HL-60 (cell line): Measurements from ENCODE around the gene ECHDC3.

Experiments used
- POLR2AphosphoS5 ChIP-seq: IDR thresholded peaks from 2 replicates; pipeline ENCODE4 v1.6.1; 2012; ENCODE audit warnings: low read depth
- REST ChIP-seq: IDR thresholded peaks from 2 replicates; pipeline ENCODE4 v1.6.1; 2012; ENCODE audit warnings: low read depth; ENCODE audit not compliant: insufficient replicate concordance
- SPI1 ChIP-seq: IDR thresholded peaks from 2 replicates; pipeline ENCODE4 v1.6.1; 2012; ENCODE audit warnings: low read depth, mild to moderate bottlenecking, borderline replicate concordance
- TF ChIP-seq, protein P1 (sequence below): IDR thresholded peaks from one replicate; pipeline ENCODE4 v1.5.1; 2011; ENCODE audit warnings: low read length, control low read depth, inconsistent platforms; ENCODE audit not compliant: insufficient read depth

DNA sequence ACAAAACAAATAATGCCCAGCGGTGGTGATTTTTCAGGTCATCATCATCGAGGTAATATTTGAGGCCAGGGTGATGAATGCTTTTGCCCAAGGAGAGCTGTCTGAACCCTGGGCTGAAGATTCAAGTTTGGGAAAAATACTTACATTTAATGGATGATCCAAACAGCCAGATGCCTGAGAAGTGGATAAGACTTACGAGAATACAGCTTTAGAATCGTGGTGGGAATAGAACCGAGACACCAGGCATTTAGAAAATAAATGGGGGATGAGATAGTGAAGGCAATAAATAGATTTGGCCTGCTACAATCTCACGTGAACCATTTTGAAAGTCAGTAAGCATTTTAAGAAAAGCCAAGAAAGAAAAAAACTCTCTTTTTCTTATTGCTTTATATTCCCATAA, 68.8 kb downstream of the ECHDC3 start:
- TF ChIP-seq, protein P1, sequence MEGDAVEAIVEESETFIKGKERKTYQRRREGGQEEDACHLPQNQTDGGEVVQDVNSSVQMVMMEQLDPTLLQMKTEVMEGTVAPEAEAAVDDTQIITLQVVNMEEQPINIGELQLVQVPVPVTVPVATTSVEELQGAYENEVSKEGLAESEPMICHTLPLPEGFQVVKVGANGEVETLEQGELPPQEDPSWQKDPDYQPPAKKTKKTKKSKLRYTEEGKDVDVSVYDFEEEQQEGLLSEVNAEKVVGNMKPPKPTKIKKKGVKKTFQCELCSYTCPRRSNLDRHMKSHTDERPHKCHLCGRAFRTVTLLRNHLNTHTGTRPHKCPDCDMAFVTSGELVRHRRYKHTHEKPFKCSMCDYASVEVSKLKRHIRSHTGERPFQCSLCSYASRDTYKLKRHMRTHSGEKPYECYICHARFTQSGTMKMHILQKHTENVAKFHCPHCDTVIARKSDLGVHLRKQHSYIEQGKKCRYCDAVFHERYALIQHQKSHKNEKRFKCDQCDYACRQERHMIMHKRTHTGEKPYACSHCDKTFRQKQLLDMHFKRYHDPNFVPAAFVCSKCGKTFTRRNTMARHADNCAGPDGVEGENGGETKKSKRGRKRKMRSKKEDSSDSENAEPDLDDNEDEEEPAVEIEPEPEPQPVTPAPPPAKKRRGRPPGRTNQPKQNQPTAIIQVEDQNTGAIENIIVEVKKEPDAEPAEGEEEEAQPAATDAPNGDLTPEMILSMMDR = no peak
- TF ChIP-seq REST (no peak), POLR2AphosphoS5 (no peak), SPI1 (no peak)
